HCT116 (cell line): ENCODE data around the gene FTMT. TPM values are rescaled to one million over a fixed set of nuclear protein-coding genes. Genes with fewer than 3 reads are reported as not detected.

ENCODE experiments used
- ATAC-seq: fragments of 200-7000 bp; cut with Tn5 transposase; 2 replicates; pipeline ENCODE4 v1.9.1; 2020; ENCODE audit warnings: mild to moderate bottlenecking, moderate library complexity
- BruUV-seq: library from RNA; stranded (reverse); fragments of 400-500 nt; replicated peaks from 2 replicates; lab custom pipeline; 2021; lab: Mats Ljungman, UMichigan
- CTCF ChIA-PET: fragments of 300-600 bp; sonication (Branson Sonifier 250); formaldehyde crosslinking; loops from one replicate; lab custom pipeline; 2021; ENCODE audit warnings: antibody characterized with exemption; lab: Charles Lee
- POLR2A ChIA-PET: fragments of 300-600, 350-600 bp; sonication (Branson Sonifier 250); formaldehyde crosslinking; loops from one replicate; lab custom pipeline; 2021; ENCODE audit warnings: antibody characterized with exemption; lab: Charles Lee
- RAD21 ChIA-PET, 2 experiments: fragments of 300-600 bp; sonication (Branson Sonifier 250); formaldehyde crosslinking; loops; one replicate each; lab custom pipeline; 2023; ENCODE audit warnings: low total read pairs in 2 of 2; ENCODE audit not compliant: uncharacterized antibody in 2 of 2, unreplicated experiment in 2 of 2, low non-redundant PET in 1 of 2; lab: Charles Lee
- DNase-seq: peaks from one replicate; pipeline ENCODE4 v3.0.0-alpha.2; 2010; ENCODE audit warnings: low read depth, low spot score
- H2AFZ ChIP-seq: fragments of 200-600 bp; shearing (Covaris generic), sonication (generic); 2 replicates; pipeline ENCODE4 v1.6.1; 2017; ENCODE audit warnings: low read depth, mixed run types, mixed read lengths, antibody characterized with exemption, low read length; ENCODE audit not compliant: poor library complexity, severe bottlenecking
- H3K27ac ChIP-seq: 2 replicates; pipeline ENCODE4 v1.5.1; 2012; ENCODE audit warnings: low read depth, low read length
- H3K27me3 ChIP-seq: fragments of 200-600 bp; sonication (generic); 2 replicates; pipeline ENCODE4 v1.6.1; 2016; ENCODE audit warnings: mixed run types, low read length, mixed read lengths; ENCODE audit not compliant: insufficient read depth
- H3K36me3 ChIP-seq, 2 experiments: fragments of 200-500 bp in 1 of 2; fragments of 200-600 bp in 1 of 2; sonication (Bioruptor generic) in 1 of 2; sonication (generic) in 1 of 2; 2 replicates each; pipeline versions ENCODE4 v1.5.1 to v1.6.1; 2014 to 2016; ENCODE audit warnings: low read length in 2 of 2, inconsistent platforms in 1 of 2, mixed read lengths in 1 of 2, mixed run types in 1 of 2; ENCODE audit not compliant: insufficient read depth in 2 of 2, control insufficient read depth in 1 of 2
- H3K4me1 ChIP-seq, 2 experiments: fragments of 200-600 bp in 1 of 2; sonication (generic) in 1 of 2; 2 replicates each; pipeline versions ENCODE4 v1.5.1 to v1.6.1; 2012 to 2017; ENCODE audit warnings: low read length in 2 of 2, inconsistent platforms in 1 of 2, mild to moderate bottlenecking in 1 of 2, mixed read lengths in 1 of 2, mixed run types in 1 of 2, moderate library complexity in 1 of 2; ENCODE audit not compliant: insufficient read depth in 2 of 2, control insufficient read depth in 1 of 2
- H3K4me2 ChIP-seq: fragments of 200-600 bp; sonication (generic); 2 replicates; pipeline ENCODE4 v1.6.1; 2017; ENCODE audit warnings: mixed run types, low read length, mixed read lengths
- H3K4me3 ChIP-seq, 2 experiments: fragments of 200-600 bp in 1 of 2; sonication (generic) in 1 of 2; replicated peaks in 1 of 2; 2 replicates each; pipeline ENCODE4 v1.5.1; 2011 to 2016; ENCODE audit warnings: low read length in 2 of 2, control low read depth in 1 of 2, low read depth in 1 of 2, mild to moderate bottlenecking in 1 of 2, mixed read lengths in 1 of 2, mixed run types in 1 of 2
- H3K79me2 ChIP-seq: fragments of 200-600 bp; sonication (generic); 2 replicates; pipeline ENCODE4 v1.6.1; 2017; ENCODE audit warnings: mild to moderate bottlenecking, mixed run types, low read length, moderate library complexity, mixed read lengths; ENCODE audit not compliant: insufficient read depth
- H3K9ac ChIP-seq: fragments of 200-600 bp; sonication (generic); 2 replicates; pipeline ENCODE4 v1.6.1; 2016; ENCODE audit warnings: low read length, mixed read lengths
- H3K9me2 ChIP-seq: fragments of 200-600 bp; sonication (generic), shearing (Covaris generic); 2 replicates; pipeline ENCODE4 v1.6.1; 2017; ENCODE audit warnings: mixed run types, mild to moderate bottlenecking, moderate library complexity; ENCODE audit not compliant: insufficient read depth
- H3K9me3 ChIP-seq, 2 experiments: fragments of 200-500 bp in 1 of 2; fragments of 200-600 bp in 1 of 2; sonication (Bioruptor generic) in 1 of 2; sonication (generic) in 1 of 2; 2 replicates each; pipeline ENCODE4 v1.6.1; 2014 to 2017; ENCODE audit warnings: low read length in 2 of 2, mixed read lengths in 2 of 2, inconsistent platforms in 1 of 2, low read depth in 1 of 2, mild to moderate bottlenecking in 1 of 2, mixed run types in 1 of 2, moderate library complexity in 1 of 2; ENCODE audit not compliant: control insufficient read depth in 1 of 2, insufficient read depth in 1 of 2
- H4K20me1 ChIP-seq: fragments of 200-600 bp; sonication (generic), shearing (Covaris generic); 2 replicates; pipeline ENCODE4 v1.6.1; 2017; ENCODE audit warnings: mixed run types, mild to moderate bottlenecking, moderate library complexity; ENCODE audit not compliant: insufficient read depth
- CBX3 ChIP-seq: IDR thresholded peaks from 2 replicates; pipeline ENCODE4 v1.6.1; 2012; ENCODE audit warnings: low read depth
- CEBPB ChIP-seq: IDR thresholded peaks from 2 replicates; pipeline ENCODE4 v1.6.1; 2012; ENCODE audit warnings: low read depth
- EZH2 ChIP-seq: fragments of 200-600 bp; sonication (generic); IDR thresholded peaks from 2 replicates; pipeline ENCODE4 v1.6.1; 2017; ENCODE audit warnings: antibody characterized with exemption, mixed run types
- EZH2phosphoT487 ChIP-seq: fragments of 200-600 bp; IDR thresholded peaks from 2 replicates; pipeline ENCODE4 v1.6.1; 2018; ENCODE audit warnings: antibody characterized with exemption, borderline replicate concordance
- FOSL1 ChIP-seq: IDR thresholded peaks from 2 replicates; pipeline ENCODE4 v1.6.1; 2012; ENCODE audit warnings: low read depth
- MAX ChIP-seq: IDR thresholded peaks from 2 replicates; pipeline ENCODE4 v1.6.1; 2012
- POLR2AphosphoS5 ChIP-seq: IDR thresholded peaks from 2 replicates; pipeline ENCODE4 v1.6.1; 2011; ENCODE audit warnings: mild to moderate bottlenecking, low read depth, low read length, moderate library complexity
- SRF ChIP-seq: IDR thresholded peaks from 2 replicates; pipeline ENCODE4 v1.6.1; 2012; ENCODE audit warnings: low read depth
- YY1 ChIP-seq: IDR thresholded peaks from 2 replicates; pipeline ENCODE4 v1.6.1; 2011; ENCODE audit warnings: low read length, low read depth, moderate library complexity, mild to moderate bottlenecking; ENCODE audit not compliant: insufficient replicate concordance; ENCODE audit errors: extremely low read depth
- ZFX ChIP-seq: fragments of 450-650 bp; IDR thresholded peaks from 2 replicates; pipeline ENCODE4 v1.6.1; 2017
- ZNF274 ChIP-seq: fragments of 200-500 bp; sonication (Bioruptor generic); IDR thresholded peaks from 2 replicates; pipeline ENCODE4 v1.6.1; 2014; ENCODE audit warnings: mild to moderate bottlenecking, low read depth, low read length, inconsistent platforms
- intact Hi-C: fragments of 100-400 bp; cut with micrococcal nuclease; formaldehyde crosslinking; loops from 2 replicates; pipeline ENCODE4 v1.10.0; 2022
- total RNA-seq: library from RNA; stranded (reverse); gene quantifications from one replicate; pipeline ENCODE4 v1.2.1, GENCODE V29; 2021; ENCODE audit not compliant: unreplicated experiment

The FTMT gene
- total RNA-seq, 1 experiment from 2014 or later: not detected

DNA sequence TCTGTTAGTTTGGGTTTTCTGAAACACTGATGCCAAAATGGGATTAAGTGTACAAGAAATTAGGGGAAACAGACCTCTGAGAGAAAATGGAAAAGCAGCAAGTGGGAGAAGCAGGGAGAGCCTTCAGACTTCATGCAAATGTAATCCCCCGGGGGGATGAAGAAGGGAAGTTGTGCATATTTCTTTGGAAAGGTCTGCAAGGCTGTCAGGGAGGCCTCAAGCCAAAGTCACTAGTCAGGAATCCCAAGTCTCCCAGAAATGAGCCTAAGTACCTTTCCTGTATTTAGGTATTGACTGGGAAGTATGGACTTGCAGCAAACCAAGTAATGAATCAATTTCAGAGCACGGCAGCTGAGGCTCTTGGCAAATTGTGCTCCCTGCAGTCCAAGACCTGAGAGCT, 2.2 kb downstream of the FTMT start:
- no TSS peak for BruUV-seq

GRCh38 chr5:121862801-121863200, 11.1 kb downstream of the FTMT start:
- intact Hi-C loops: no loop called here

More for the DNA sequence above, 2.2 kb downstream of the FTMT start:
- no peak for ATAC-seq
- Histone ChIP-seq H3K9me2 (no peaks in the 10 kb centered on the region), H3K36me3 (no peaks in the 10 kb centered on the region), H3K4me3 (no peak overlapping the region), H3K9me3 (no peaks in the 10 kb centered on the region), H2AFZ (no peak overlapping the region), H3K27ac (no peak overlapping the region), H3K27me3 (no peaks in the 10 kb centered on the region), H3K4me1 (no peaks in the 10 kb centered on the region), H4K20me1 (no peaks in the 10 kb centered on the region), H3K79me2 (no peaks in the 10 kb centered on the region), H3K9ac (no peak overlapping the region), H3K4me2 (no peak overlapping the region)
- POLR2A ChIA-PET: no interaction called here
- no peak for DNase-seq
- no peak for TF ChIP-seq ZFX
- TF ChIP-seq FOSL1: no peak
- no peak for TF ChIP-seq CBX3
- no peak for TF ChIP-seq ZNF274
- RAD21 ChIA-PET: no interaction called here
- CTCF ChIA-PET: no interaction called here
- intact Hi-C loops: no loop called here

More at GRCh38 chr5:121862801-121863200, 11.1 kb downstream of the FTMT start:
- no peaks in the 10 kb centered on the region for H4K20me1 ChIP-seq
- ChIA-PET RAD21 (no interaction called here), POLR2A (no interaction called here), CTCF (no interaction called here)
- H3K4me2 ChIP-seq: no peak overlapping the region
- no peaks in the 10 kb centered on the region for H3K79me2 ChIP-seq
- H3K36me3 ChIP-seq: no peaks in the 10 kb centered on the region
- TF ChIP-seq MAX: no peak
- no peak for TF ChIP-seq POLR2AphosphoS5
- TF ChIP-seq SRF: no peak
- no peak for TF ChIP-seq EZH2
- no peak for TF ChIP-seq YY1
- TF ChIP-seq EZH2phosphoT487: no peak
- TF ChIP-seq CEBPB: no peak
- H3K9me2 ChIP-seq: no peaks in the 10 kb centered on the region
- ATAC-seq (no peak), DNase-seq (no peak)
- BruUV-seq: no TSS peak
- no peak overlapping the region for H3K9ac ChIP-seq
- no peaks in the 10 kb centered on the region for H3K27me3 ChIP-seq
- no peak overlapping the region for H3K27ac ChIP-seq
- no peak overlapping the region for H3K4me3 ChIP-seq
- no peaks in the 10 kb centered on the region for H3K9me3 ChIP-seq
- no peak overlapping the region for H2AFZ ChIP-seq
- H3K4me1 ChIP-seq: no peaks in the 10 kb centered on the region
